T-helper 22 cell (primary cell): Measurements from ENCODE around the gene ARID1B.

Experiments
- DNase-seq: peaks from one replicate; pipeline ENCODE4 v3.0.0-alpha.2; 2020; ENCODE audit warnings: low read depth

Gene ARID1B

GRCh38 chr6:156852858-156853216, 75.7 kb downstream of the ARID1B start:
- DNase-seq, result no peak

DNA sequence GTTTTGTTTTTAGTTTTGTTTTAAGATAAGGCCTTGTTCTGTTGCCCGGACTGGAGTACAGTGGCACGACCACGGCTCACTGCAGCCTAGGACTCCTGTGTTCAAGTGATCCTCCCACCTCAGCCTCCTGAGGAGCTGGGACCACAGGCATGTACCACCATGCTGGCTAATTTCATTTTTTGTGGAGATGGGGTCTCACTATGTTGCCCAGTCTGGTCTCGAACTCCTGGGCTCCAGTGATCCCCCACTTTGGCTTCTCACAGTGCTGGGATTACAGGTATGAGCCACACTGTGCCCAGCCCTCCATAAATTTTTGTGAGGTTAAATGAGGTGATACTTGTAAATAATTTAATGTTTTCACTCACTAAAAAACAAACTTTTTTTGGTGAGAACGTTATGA, 76.6 kb downstream of the ARID1B start:
- no peak for DNase-seq

GRCh38 chr6:156854466-156855161, 77.4 kb downstream of the ARID1B start:
- no peak for DNase-seq

DNA sequence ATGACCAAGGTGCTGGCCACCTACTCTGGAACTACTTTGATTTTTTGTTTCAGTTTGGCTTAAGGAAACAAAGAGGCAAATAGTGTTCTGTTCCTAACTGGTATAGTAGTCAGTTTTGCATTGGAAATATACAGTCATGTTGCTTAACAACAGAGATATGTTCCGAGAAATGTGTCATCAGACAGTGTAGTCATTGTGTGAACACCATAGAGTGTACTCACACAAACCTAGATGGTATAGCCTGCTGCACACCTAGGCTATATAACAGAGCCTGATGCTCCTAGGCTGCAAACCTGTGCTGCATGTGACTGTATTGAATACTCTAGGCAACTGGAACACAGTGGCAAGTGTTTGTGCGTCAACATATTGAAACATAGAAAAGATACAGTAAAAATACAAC, 80.4 kb downstream of the ARID1B start:
- no peak for DNase-seq

GRCh38 chr6:156859686-156860085, 82.5 kb downstream of the ARID1B start:
- no peak for DNase-seq

- DNase-seq, result no peak
Observed at GRCh38 chr6:156862711-156863110, 85.5 kb downstream of the ARID1B start.

DNA sequence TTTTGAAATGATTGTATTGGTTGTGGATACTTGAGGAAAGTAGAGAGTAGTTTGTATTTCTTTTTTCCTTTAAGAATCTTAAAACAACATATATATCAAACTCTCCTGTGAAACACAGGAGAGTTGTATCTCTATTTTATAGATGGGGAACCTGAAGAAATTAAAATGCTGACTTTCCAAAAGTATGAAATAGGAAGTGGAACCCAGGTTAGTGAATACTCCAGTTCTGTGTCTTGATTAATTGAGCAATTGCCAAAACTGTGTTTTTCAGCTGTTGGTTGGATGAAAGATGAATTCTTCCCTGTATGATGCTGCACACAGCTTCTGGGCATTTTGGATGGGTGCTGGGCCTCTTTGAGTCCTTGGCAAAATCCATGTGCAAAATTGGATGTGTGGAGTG, 86.3 kb downstream of the ARID1B start:
- no peak for DNase-seq

- no peak for DNase-seq
Observed at GRCh38 chr6:156864557-156864956, 87.4 kb downstream of the ARID1B start.

GRCh38 chr6:156865019-156865629, 87.9 kb downstream of the ARID1B start:
- no peak for DNase-seq

GRCh38 chr6:156866220-156867015, 89.2 kb downstream of the ARID1B start:
- no peak for DNase-seq

GRCh38 chr6:156867121-156867520, 89.9 kb downstream of the ARID1B start:
- no peak for DNase-seq

DNA sequence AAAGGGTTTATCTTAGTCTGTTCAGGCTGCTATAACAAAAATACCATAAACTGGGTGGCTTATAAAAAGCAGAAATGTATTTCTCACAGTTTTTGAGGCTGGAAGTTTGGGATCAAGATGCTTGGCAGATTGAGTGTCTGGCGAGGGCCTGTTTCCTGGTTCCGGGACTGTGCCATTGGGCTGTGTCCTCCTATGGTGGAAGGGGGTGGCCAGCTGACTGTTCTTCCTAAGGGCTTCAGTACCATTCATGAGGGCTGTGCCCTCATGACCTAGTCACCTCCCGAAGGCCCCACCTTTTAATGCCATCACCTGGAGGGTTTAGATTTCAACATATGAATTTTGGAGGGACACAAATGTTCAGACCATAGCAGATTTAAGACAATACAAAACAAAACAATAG, 91.2 kb downstream of the ARID1B start:
- DNase-seq, result no peak

DNA sequence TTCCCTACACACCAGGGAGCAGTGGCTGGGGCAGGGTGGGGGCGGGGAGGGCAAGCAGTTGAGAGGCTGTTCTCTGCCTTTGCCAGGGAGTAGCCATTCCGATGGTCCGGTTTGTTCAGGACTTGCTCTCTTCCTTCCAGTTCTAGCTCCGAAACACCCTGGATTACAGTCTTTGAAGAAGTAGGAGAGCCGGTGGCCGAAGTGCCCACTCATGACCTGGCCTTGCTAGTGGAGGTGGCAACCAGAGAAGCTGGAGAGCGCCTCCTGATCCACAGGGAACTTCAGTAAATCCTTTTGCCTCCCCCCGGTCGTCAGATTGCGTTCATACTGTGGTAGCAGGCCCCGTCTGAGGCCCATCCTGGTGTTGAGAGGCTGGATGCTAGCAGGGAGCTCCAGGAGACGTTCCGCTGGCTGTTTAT, 92.8 kb downstream of the ARID1B start:
- DNase-seq, result no peak

DNA sequence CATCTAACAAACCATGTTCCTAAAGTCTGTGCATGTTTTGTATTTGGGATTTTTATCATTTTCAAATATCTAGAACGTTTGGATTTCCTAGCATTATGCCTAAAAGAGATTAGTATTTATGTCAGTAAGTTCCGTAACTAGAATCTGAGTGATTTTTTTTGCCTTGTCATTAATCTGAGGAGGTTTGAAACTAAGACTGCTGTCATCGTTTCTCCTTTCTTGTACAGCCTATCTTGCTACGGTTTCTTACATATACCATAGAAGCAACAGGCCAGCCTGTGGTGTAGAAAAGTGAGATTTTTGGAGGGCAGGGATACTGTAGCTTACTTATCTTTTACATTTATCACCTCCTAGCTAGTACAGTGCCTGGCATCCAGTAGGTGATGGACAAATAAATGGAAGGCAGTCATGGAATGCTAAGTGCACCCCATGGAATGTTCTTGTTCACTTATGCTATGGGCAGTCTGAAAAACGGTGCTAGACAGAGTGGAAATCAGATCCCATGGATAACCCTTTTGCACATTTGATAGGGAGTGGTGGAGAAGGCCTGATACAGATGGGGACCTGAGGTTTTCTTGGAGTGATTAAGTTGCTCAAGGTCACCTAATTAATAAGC, 93.9 kb downstream of the ARID1B start:
- DNase-seq, result no peak

GRCh38 chr6:156872903-156873302, 95.7 kb downstream of the ARID1B start:
- DNase-seq, result no peak

DNA sequence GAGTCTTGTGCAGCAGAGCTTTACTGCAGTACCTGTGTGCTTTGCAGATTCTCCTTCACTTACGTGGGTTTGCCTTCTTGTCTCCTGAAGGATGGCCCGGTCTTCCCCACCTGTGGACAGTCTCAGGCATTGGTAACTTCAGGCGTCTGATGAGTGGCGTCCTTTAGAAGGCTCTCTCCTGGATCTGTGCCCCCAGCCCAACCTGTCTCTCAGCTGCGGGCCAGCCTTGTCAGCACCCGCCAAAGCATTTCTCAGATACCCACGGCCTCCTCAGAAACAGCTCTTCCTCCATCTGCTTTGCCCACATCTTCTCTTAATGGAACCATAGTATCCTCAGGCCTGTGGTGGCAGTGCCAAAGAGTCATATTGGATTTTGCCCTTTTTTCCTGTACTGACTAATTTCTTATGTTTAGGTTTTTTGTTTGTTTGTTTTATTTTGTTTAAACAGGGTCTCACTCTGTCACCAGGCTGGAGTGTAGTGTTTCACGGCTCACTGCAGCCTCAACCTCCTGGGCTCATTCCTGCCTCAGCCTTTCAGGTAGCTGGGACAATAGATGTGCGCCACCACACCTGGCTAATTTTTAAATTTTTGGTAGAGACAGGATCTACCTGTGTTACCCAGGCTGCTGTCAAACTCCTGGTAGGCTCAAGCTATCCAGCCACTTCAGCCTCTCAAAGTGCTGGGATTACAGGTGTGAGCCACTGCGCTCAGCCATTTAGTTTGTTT, 96.6 kb downstream of the ARID1B start:
- DNase-seq, result no peak

GRCh38 chr6:156875062-156875461, 97.9 kb downstream of the ARID1B start:
- DNase-seq, result no peak

- DNase-seq, result no peak
Observed at GRCh38 chr6:156876302-156876701, 99.1 kb downstream of the ARID1B start.

DNA sequence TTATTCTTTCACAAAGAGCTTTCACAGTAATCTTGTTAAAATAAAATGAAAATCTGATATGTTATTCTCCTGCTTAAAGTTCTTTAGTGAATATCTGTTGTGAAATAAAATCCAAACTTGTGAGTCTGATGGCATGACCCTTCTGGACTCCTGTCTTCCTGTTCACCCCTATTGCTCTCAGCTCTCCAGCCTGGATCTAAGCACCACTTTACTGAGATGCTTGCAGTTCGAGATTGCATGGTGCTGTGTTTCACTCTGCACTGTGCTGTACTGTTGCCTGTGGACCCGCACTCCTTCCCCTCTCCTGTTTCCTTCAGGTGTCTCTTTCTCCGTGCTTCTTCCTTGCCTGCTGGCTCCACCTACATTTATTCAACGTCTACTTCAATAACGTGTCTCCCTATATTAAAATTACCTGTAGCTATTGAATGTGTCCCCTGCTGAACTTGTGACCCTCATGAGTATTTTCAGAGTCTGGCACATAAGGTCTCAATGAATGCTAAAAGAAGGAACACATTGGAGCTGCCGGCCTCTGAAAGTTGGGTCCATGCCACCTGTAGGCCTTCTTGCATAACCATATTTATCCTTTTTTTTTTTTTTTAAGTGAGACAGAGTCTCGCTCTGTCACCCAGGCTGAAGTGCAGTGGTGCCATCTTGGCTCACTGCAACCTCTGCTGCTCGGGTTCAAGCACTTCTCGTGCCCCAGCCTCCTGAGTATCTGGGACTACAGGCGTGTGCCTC, 100.1 kb downstream of the ARID1B start:
- DNase-seq, result no peak

GRCh38 chr6:156878681-156879080, 101.5 kb downstream of the ARID1B start:
- DNase-seq, result no peak

- no peak for DNase-seq
Observed at GRCh38 chr6:156879186-156879585, 102.0 kb downstream of the ARID1B start.
